ENCODE results near the gene HACE1. TPM values are rescaled to one million over a fixed set of nuclear protein-coding genes. Genes with fewer than 3 reads are reported as not detected.
"Not testable (repeated sequence)": the region's sequence is repeated elsewhere in the genome, so short reads cannot be mapped to it uniquely, and the experiment has no call there.

HACE1 gene
- total and polyA plus RNA-seq, 8 donors: 10.1 to 27.0 (median 24.0) TPM

DNA sequence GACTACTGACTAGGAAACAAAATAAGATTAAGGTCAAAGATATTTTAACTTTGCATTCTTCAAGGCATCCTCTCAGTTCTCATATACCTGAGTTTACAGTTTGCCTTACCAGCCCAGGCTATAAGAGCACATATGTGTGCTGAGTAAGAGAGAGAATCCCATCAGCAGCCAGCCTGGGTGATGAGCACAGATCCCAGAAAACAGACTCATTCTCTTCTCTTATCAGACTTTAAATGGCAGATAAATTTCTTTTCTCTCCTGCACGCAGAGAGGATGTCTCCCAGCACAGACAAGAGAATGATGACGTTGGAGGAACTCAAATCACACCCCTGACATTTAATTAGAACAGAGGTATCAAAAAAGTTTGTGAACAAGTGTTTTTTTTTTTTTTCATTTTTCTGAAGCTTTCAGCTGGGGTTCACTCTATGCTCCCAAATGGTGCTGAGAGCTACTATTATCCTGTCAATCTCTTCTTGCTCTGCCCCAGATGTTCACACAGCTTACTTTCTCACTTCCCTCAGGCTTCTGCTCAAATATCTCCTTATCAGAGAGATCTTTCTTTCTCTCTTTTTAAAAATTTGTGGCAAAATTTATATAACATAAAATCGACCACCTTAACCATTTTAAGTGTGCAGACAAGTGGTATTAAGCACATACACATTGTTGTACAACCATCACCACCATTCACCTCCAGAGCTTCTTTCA lies 22.4 kb upstream of the HACE1 start:
- TF ChIP-seq, protein P1, sequence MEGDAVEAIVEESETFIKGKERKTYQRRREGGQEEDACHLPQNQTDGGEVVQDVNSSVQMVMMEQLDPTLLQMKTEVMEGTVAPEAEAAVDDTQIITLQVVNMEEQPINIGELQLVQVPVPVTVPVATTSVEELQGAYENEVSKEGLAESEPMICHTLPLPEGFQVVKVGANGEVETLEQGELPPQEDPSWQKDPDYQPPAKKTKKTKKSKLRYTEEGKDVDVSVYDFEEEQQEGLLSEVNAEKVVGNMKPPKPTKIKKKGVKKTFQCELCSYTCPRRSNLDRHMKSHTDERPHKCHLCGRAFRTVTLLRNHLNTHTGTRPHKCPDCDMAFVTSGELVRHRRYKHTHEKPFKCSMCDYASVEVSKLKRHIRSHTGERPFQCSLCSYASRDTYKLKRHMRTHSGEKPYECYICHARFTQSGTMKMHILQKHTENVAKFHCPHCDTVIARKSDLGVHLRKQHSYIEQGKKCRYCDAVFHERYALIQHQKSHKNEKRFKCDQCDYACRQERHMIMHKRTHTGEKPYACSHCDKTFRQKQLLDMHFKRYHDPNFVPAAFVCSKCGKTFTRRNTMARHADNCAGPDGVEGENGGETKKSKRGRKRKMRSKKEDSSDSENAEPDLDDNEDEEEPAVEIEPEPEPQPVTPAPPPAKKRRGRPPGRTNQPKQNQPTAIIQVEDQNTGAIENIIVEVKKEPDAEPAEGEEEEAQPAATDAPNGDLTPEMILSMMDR (IDR thresholded peaks at IDR 0.05): no peak
- no peak for DNase-seq
- H3K9me3 ChIP-seq: no peaks in the 10 kb centered on the region

DNA sequence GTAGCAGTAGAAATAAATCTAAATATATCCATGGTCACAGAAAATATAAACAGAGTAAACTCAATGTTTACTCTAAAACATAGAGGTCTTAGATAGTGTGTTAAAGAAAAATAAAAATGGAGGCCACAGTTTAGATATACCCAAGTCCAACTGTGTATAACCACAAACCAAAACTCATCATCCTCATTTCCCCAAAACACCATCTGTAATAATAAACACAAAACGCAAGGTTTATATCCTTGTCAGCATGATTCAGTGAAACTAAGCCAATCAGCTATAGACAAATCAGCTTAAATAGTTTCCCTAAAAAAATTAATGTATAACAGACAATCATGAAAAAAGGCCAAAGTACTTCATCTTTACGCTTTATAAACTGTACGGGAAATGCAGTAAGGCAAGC lies 2.7 kb upstream of the HACE1 start:
- H3K9me3 ChIP-seq: no peaks in the 10 kb centered on the region
- intact Hi-C loops (cut with DNase I): no loop called here
- H3K27ac ChIP-seq: no peak overlapping the region
- DNase-seq (no peak), ATAC-seq (no peak)
- H3K36me3 ChIP-seq: no peaks in the 10 kb centered on the region
- peaks cover 0 to 7% of the 10 kb centered on the region in 2 donors for H3K27me3 ChIP-seq
- TF ChIP-seq, protein P1 (IDR thresholded peaks at IDR 0.05): no peak
- H3K4me3 ChIP-seq: no peak overlapping the region
- peaks cover 0 to 15% of the 10 kb centered on the region in 2 donors for H3K4me1 ChIP-seq

More for the DNA sequence above, 22.4 kb upstream of the HACE1 start:
- Histone ChIP-seq H3K36me3 (no peaks in the 10 kb centered on the region), H3K27me3 (no peaks in the 10 kb centered on the region), H3K27ac (no peak overlapping the region), H3K4me3 (no peak overlapping the region), H3K4me1 (no peaks in the 10 kb centered on the region)
- ATAC-seq: no peak
- intact Hi-C loops (cut with DNase I): no loop called here

DNA sequence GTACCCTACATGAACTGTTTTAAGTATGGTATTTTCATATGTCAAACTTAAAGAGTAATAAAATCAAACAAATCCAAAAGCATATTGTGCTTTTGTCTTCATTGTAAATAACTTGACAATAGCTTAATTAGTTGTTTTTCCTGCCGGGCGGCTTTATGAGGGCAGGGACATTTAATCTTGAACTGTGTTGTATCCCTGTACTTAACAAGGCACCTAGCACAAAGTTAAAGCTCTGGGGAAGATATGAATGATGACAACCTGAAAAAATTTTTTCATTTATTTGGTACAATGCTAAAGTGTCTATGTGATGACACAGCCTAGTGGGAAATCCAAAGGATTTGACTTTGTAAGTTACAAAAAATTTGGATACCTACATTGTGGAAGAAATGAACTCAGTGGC lies 502 bp upstream of the HACE1 start:
- TF ChIP-seq, protein P1 (IDR thresholded peaks at IDR 0.05): no peak
- H3K27me3 ChIP-seq: peaks cover 0 to 7% of the 10 kb centered on the region in 2 donors
- peaks cover 0 to 15% of the 10 kb centered on the region in 2 donors for H3K4me1 ChIP-seq
- H3K27ac ChIP-seq: peak overlapping the region; percentile 60 to 80
- intact Hi-C loops (cut with DNase I): no loop called here
- no peaks in the 10 kb centered on the region for H3K9me3 ChIP-seq
- ATAC-seq (no peak), DNase-seq (no peak)
- no peaks in the 10 kb centered on the region for H3K36me3 ChIP-seq
- H3K4me3 ChIP-seq: peak overlapping the region; percentile 94 to 98

DNA sequence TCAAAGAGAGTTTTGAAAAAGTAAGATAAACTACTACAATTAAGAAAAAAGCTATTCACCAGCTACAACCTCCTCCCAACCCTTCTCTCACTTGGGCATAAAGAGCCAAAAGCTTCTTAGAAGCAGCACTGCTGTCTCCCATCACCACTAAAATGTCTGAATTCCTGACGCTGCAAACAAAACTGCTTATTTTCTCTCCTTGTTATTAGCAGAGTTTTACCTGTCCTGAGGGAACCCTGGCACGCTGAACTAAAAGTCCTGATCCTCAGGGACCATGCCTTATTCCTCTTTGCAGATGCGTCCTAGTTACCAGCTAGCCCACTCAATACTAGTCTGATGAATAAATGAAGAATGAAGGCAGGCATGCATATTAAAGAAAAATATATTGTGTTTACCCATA lies 1.1 kb downstream of the HACE1 start:
- Histone ChIP-seq H3K36me3 (no peaks in the 10 kb centered on the region), H3K4me3 (peak overlapping the region; percentile 94 to 98), H3K9me3 (no peaks in the 10 kb centered on the region), H3K27ac (no peak overlapping the region), H3K27me3 (peaks cover 0 to 2% of the 10 kb centered on the region in 2 donors), H3K4me1 (peaks cover 0 to 15% of the 10 kb centered on the region in 2 donors)
- ATAC-seq (no peak), DNase-seq (no peak)
- intact Hi-C loops (cut with DNase I): no loop called here
- TF ChIP-seq, protein P1 (IDR thresholded peaks at IDR 0.05): no peak

DNA sequence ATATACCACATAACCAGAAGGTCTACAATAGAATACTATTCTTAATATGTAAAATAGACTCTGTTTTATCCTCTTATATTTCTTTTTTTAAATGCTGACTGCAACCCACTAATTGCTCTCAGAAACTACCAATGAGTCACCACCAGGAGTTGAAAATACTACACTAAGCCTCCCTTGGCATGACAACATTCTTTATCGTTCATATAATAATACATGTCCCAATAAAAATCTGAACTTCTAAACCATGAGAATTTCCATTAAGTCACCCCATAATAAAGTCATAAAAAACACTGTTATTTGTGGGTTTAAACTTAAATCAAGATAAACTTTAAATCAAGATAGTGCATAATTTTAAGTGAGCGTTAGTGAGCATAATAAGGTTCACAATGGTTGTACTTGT lies 4.2 kb downstream of the HACE1 start:
- no peaks in the 10 kb centered on the region for H3K27me3 ChIP-seq
- TF ChIP-seq, protein P1 (IDR thresholded peaks at IDR 0.05): no peak
- DNase-seq (no peak), ATAC-seq (no peak)
- H3K36me3 ChIP-seq: peaks cover 0 to 10% of the 10 kb centered on the region in 2 donors
- intact Hi-C loops (cut with DNase I): no loop called here
- no peak overlapping the region for H3K27ac ChIP-seq
- H3K9me3 ChIP-seq: no peaks in the 10 kb centered on the region
- no peak overlapping the region for H3K4me3 ChIP-seq
- peaks cover 0 to 15% of the 10 kb centered on the region in 2 donors for H3K4me1 ChIP-seq

DNA sequence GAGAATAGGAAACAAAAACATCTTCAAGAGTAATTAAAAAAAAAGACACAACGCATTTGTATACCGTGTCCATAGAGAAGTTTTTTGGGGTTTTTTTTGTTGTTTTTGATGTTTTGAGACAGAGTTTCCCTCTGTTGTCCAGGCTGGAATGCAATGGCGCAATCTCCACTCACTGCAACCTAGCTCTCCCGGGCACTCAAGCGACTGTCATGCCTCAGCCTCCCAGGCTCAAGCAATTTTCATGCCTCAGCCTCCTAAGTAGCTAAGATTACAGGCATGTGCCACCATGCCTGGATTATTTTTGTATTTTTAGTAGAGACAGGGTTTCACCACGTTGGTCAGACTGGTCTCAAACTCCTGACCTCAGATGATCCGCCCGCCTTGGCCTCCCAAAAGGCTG lies 12.0 kb downstream of the HACE1 start:
- intact Hi-C loops (cut with DNase I); H3K9me3 ChIP-seq; H3K27me3 ChIP-seq; H3K4me1 ChIP-seq; H3K4me3 ChIP-seq; ATAC-seq; H3K27ac ChIP-seq; DNase-seq: not testable (repeated sequence)
- H3K36me3 ChIP-seq: peaks cover 0 to 43% of the 10 kb centered on the region in 2 donors

Data from left lung (tissue), 10 donors.